CD4-positive, alpha-beta T cell treated with Interleukin-17A for 1 hour (primary cell): ENCODE data around the gene LYZL2.
"Not testable (repeated sequence)": the region's sequence is repeated elsewhere in the genome, so short reads cannot be mapped to it uniquely, and the experiment has no call there.

Experiments used
- DNase-seq: peaks from one replicate; pipeline ENCODE4 v3.0.0-alpha.2; 2020

LYZL2 gene

DNA sequence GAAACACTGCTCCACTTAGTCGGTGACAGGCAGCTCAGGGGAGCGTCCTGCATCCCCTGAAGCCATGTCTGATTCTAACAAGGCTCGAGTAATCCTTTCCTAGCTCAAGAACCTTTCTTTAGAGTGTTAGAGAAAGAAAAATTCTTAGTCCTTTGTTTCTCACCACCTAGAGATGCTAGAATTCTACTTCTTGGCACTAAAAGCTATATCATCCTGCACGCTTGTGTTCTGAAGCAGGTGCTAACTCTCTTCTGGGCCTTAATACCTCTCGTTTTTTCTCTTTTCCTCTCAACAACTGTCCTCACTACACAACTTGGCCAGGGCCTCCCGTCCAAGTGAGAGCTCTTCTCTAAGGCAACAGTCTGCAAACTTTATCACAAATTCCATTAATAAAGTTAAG lies at the start of gene LYZL2:
Gene LYZL2, minus strand, starts transcription at position 101 of the 400 bp plus-strand sequence. CDS start 2,838 bp downstream, outside the sequence.
- DNase-seq: no peak

DNA sequence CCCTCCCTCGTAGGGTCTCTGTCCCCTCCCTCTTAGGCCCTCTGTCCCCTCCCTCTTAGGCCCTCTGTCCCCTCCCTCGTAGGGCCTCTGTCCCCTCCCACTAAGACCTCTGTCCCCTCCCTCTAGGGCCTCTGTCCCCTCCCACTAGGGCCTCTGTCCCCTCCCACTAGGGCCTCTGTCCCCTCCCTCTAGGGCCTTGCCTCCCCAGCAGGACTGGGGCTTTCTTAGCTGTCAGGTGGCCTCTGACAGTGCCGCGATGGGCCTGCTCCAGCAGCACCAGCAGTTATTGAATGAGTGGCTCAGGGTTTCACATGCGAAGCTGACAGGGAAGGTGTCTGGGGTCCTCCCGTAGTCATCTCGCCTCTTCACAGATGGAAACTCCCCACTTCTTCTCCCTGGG lies 48.1 kb upstream of the LYZL2 start:
- not testable (repeated sequence) for DNase-seq

DNA sequence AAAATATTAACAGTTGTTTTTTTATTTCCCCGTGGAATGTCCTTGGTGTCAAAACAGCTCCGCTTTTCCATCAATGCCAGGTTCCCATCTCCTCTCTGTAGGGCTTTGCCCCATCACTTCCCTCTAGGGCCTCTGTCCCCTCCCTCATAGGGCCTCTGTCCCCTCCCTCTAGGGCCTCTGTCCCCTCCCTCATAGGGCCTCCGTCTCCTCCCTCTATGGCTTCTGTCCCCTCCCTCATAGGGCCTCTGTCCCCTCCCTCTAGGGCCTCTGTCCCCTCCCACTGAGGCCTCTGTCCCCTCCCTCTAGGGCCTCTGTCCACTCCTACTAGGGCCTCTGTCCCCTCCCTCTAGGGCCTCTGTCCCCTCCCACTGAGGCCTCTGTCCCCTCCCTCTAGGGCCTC lies 47.6 kb upstream of the LYZL2 start:
- not testable (repeated sequence) for DNase-seq

DNA sequence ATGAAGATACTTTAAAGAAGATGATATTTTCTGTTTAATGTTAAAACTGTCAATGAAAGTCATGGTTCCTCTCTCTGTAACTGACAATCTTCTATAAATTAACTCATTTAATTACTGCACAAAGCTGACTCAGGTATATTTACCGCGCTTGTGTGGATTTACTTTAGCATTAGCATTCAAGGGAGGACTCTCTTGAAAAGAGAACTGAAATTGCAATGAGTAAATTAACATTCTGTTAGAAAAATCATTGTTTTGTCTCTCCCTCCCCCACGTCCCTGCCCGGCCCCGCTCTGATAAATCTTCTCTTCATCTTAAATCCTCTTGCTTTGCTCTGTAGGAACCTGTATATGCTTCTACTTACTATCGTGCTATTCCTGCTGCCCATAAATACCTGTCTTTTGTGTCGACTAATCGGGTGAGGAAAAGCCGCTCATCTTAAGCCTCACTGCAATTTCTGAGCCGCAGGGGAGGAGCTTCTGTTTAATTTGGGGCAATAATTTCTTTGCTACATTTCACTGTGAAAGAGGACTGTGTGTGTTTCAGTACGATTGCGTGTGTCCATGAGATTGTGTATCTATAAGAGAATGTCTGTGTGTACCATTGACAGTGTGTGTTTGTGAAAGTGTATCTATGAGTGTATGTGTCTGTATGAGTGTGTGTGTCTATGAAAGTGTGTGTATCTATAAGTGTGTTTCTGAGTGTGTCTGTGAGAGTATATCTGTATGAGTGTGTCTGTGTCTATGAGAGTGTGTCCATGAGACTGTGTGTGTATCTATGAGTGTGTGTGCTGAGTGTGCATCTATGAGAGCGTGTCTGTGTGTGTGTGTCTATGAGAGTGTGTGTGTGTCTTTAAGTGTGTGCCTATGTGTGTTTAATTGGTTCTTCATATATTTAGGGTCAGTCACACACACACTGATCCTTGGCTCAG lies 46.5 kb upstream of the LYZL2 start:
- DNase-seq: no peak

DNA sequence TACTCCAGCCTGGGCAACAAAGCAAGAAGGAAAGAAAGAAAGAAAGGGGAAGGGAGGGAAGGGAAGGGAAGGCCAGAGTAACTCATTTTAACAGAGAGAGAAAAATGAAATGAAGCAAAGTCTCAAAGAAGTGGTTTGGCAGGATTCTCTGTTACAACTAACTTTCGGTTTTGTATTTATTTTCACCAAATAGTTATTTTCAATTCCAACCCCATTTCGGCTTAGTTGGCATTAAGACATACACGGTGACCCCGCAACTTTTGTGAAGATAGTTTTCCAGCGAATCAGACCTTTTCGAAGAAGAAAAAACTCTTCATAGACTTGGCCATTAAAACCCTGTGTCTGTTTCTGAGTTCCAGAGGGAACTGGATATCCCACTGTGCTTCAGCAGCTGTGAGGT lies 45.2 kb upstream of the LYZL2 start:
- DNase-seq: no peak

DNA sequence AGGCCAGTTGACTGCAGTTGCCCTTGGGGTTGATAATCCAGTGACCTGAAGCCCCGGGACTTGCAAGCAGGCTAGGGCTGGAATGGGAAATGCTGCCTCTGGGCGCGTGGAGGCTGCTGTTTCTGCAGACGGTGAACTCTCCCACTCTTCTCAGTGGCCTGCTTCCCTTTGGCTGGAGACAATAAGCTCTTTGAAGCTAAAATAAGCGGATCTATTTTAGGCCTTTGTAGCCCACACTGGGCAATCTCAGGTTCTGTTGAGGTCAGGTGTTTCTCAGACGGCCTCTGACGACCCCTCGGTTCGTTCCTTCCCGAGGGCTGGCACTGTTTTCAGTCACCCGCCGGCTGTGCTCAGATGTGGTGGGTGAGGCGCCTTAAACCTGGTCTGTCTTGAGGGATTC lies 43.7 kb upstream of the LYZL2 start:
- DNase-seq: not testable (repeated sequence)

DNA sequence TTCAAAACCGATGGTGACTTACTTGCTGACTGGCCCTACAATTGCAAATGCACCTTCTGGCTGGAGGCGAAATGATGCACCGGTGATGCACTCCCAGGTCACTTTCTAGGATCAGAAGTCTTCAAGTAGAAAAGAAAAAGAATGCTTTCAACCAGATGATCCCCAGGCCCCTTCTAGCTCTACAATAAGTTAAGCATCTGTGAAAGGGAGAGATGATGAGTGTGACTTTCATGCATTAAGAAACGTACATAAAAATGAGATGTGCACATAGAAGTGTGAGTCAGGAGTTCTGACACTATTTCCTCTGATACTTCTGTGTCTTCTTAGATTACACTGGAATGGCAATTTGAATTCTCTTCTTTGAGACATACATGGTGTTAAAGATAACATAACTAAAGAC lies 42.8 kb upstream of the LYZL2 start:
- DNase-seq: not testable (repeated sequence)

DNA sequence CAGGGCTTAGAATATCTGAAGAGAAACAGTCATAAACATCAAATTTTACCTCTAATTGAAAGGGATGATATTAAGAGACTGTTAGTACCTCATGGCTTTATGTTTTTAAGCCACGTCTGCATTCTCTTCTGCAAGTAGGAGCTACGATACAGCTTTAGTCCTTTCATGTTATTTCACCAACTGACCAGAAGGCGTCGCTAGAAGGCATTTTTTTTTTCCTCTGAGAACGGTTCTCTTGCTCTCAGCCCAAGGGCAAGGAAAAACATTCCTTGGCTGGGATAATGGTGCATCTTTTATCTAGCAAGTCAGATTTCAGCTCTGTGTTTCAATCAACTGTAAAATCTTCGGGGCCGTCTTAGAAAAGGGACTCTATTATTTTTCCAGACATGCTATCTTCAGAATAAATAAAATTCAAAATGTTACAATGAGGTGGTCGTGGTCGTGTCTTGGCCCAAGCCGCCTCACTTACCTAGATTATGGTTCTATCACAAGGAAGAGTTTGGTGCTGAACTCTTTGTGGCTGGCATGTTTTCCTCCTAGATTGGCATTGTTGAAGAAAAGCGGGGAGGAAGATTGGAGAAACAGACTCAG lies 41.6 kb upstream of the LYZL2 start:
- DNase-seq: peak; percentile 58

DNA sequence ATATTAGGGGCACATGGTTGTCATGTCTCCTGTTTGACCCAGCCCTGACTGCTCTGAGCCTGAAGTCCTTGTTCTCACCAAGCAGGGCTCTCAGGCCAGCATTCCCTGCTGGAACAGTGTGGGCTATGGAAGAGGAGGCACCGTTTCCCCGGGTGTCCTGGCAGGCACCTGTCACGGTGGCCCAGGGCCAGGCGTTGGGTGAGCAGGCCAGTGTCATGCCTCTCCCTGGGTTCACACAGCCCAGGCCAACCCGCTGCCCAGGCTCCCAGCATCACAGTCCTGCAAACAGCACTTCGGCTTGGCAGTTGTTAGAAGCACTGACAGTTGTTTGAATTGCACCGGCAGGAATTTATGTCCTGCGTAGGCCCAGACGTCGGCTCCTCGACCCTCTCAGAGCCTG lies 38.4 kb upstream of the LYZL2 start:
- DNase-seq: not testable (repeated sequence)

DNA sequence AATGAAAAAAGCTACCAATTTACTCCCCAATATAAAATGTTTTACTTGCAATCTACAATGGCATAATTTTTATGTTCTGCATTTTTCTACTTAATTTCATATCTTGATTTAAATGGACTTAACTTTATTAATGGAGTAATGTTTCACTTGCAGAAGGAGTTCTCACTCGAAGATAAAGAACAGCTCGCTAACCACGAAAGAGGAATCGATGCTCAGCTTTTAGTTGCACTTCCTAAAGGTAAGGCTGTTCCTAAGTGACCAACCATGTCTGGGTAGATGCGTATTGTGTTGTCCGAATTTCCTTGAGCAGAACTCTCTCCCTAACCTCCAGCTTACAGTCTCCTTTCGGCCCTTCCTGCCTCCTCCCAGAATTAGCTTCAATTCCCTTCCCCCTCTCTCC lies 33.9 kb upstream of the LYZL2 start:
- DNase-seq: not testable (repeated sequence)

DNA sequence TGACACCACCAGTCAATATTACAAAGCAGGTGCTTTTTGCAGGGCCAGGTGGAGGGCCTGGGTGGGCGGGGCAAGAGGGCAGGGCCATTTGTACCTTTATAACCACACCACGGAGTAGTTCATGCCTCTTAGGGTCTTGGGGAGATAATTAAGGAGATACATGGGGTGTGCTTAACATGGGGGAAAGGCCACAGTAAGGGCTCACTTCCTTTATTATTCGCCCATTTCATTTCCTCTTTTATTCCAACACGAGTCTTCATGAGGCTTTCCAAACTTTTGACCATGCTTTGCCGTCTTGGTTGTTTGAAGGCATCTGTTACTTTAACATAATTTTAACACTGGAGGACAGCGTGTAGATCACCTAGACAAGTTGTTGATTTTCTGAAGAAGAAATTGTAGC lies 33.3 kb upstream of the LYZL2 start:
- DNase-seq: no peak

DNA sequence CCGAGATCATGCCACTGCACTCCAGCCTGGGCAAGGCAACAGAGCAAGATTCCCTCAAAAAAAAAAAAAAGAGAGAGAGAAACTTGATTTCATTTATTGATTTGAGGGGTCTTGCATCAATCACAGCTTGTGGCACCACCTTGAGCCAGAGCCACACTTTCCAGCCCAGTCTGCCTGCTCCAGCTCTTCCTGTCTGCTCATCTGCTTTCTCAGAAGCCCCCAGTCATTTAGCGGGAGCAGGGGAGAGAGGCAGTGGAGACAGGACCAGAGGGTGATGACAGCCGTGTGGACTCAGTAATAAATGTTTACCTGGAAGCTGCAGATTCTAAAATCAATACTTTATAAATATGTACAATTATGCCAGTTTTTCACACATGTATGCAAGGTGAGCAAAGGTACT lies 30.8 kb upstream of the LYZL2 start:
- not testable (repeated sequence) for DNase-seq

DNA sequence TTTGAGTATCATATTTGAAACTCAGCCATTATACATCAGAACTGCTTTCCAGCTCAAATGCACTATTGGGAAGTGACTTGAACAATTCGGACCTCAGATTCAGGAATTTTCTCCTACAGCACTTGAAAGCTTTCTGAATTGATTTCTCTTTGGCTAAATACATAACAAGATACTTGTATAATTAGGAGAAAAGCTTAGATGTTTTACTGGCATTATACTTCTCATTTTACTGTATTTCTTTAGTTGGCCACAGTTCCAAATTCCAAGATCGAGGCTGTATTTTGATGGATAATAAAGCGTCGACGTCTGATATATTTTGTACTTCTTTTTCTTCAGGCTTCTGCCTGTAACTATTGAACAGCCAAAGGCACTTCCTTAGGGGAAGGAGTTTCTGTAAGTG lies 26.7 kb upstream of the LYZL2 start:
- DNase-seq: no peak

DNA sequence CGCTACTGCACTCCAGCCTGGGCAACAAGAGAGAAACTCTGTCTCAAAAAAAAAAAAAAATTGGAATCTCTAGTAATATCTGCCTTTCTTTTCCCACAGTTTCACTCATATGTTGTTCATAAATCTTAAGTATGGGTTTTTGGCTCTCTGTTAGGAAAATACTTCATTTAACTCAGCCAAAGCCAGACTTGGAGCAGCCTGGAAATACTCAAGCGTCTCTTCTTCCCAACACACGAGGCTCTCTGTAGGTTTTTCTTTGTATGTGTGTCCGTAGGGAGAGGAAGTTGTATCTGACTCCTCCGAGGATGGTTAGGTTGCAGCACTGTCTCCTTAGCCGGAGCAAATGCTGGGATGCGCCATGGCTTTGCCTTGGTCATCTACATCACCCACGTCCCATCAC lies 25.4 kb upstream of the LYZL2 start:
- DNase-seq: not testable (repeated sequence)

DNA sequence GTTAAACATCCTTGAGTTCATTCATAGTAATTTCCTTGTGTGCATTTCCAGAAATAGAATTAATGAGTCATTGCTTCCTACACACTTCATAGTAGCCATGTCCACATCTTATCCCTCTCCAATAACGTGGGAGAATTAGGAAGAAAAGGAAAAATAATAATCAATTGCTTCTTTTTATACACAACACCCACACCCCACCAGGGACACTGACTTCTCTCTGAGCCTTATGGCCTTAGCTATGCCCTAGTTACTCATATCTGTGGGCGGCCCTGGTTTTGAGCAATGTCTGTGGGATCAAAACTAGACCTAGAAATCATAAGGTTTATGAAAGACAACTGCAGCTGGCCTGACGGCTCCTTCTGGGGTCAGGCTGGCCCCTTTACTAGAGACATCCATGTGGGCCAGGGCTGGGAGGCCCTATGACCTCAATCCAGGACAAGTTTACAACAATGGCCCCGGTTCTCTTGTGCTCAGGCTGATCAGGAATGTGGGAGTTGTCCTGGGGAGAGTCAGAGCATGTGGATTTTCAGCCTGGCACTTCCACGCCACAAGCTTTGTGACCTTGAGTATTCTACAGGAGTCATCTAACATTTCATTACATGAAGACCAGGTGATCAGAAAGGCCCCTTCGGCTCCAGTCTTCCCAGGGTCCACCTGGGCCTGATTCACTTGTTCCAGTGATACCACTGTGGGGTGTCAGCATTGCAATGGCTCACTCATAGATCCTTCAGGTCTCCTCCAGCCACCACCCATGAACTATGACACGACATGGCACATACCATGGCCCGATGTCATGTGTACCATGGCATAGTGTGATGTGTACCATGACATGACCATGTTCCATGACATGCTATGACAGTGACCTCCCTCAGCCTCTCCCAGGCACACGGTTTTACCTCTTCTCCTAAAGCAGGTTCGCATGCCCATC lies 22.2 kb upstream of the LYZL2 start:
- DNase-seq: not testable (repeated sequence)

DNA sequence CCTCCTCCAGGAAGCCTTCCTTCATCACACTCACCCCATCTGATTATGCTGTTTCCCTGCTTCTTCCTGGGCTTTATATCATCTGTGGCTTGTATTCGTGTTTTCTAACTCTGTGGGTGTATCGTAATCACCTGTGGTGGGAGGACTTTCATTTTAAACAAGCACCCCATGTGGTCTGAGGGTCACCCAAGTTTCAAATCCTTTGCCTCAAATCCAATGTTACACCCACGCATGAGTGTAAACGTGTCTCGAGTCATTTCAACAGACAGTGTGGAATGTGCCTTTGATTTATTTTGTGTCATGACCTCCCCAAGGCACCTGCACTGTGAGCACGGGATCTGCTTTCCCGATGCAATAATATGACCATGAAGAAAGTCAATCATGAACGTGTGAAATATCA lies 17.5 kb upstream of the LYZL2 start:
- no peak for DNase-seq

DNA sequence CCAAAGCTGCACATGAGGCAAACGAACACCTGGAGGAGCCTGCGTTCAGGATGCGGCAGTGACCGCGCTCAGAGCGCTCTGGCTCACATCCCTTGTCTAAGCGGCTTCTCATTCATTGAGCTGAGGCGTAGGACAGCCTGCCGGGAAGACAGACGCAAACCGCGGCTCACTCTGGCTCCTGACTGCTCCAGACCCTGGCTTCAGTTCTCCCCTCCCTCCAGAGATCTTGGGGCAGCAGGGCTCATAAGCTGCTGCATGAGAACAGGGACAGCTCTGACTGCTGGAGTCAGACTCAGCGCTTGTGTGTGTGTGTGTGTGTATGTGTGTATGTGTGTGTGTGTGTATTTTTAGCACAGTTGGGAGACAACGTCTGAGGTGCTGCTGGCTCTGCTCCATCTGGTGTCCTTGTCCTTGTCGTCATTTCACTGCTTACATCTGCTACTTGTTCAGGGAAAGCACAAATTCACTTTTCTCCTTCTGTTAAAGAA lies 15.8 kb upstream of the LYZL2 start:
- DNase-seq: no peak

DNA sequence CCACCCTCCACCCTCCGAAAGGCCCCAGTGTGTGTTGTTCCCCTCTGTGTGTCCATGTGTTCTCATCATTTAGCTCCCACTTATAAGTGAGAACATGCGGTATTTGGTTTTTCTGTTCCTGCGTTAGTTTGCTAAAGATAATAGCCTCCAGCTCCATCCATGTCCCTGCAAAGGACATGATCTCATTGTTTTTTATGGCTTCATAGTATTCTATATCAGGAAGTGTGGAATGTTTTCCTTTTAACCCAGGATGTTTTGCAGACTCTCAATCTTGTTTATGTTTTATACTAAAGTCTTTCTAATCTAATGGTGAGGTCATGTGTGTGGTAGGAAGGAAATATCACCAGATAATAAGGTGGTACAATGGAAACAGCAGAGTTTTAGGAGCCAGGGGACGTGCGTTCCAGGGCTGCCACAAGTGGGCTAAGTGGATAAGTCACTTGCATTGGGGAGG lies 14.9 kb upstream of the LYZL2 start:
- DNase-seq: not testable (repeated sequence)

DNA sequence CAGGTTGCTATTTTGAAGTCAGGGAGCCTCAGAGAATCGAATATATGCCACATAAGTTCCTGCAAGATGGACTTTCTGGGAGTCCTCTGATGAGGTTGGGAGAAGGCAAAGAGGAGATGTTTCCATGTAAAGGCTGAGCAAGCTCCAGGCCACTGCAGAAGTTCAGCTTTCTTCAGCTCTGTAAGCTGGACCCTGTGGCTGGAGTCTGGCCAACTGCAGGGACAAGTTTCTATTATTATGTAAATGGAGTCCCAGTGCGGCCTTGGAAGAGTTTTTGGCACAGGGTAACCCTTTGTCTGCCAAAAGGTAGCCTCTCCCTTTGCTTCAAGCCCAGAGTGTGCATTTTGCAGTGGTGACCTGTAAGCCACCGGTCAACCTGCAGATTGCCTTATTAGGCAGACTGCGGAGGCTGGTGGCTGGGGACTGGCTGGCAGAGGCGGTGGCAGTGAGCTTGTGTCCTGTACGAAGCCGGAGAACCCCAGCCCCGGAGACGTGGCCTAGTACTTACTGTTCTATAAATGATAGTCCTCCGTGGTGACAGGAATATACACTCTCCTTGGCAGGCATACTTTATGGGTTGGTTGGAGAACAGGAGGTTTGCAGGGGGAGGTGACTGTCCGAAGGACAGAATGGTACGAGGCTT lies 14.1 kb upstream of the LYZL2 start:
- DNase-seq: not testable (repeated sequence)

DNA sequence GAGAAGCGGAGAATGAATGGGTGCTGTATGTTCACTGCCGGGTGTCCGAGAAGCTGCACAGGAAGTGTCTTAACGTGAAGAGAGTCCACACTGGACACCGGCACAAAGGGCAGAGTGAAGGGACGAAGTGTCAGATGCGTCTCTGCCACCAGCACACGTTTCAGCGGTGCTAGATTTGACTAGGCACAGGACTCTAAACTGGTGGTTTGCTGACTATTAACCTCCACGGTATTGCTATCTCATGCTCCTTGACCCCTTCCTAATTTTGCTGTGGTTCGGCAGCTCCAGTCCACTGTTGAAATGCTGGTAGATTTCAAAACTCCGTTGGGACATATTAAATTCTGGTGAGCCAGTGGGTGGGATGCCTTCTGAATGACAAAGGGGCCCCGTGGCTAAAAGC lies 13.3 kb upstream of the LYZL2 start:
- DNase-seq: not testable (repeated sequence)

DNA sequence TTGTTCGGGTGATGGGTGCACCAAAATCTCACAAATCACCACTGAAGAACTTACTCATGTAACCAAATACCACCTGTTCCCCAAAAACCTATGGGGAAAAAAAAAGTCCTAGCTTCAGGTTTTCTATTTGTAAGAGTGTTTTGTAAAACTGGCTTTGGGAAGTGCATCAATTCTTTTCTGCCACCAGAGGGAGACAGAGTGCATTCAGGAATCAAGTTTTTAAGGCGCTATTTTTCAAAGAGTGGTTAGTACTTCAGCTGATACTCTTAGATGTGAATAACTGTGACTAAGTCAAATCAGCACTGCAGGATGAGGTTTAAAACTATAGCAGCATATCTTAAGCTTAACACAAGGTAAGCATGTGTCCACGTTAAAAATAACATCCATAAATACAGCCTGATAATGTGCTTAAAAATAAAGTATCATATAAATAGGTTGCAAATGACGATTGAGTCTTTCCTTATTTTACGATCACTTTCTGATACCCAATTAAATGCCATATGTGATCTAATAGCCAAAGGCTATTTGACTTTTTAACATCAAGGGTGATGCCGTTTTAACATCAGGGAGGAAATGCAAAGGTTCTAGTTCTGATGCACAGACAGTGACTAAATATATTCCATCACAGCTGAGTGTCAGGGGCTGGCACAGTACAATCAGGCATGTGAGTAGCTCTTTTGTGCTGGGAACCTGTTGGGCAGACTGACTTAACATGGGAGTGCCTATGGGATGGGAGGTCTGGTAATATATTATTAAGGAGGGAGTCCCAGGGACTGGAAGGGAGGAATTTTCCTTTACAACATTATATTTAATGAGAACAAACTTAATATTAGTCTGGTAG lies 10.6 kb upstream of the LYZL2 start:
- DNase-seq: peak; percentile 50
